TTC549 (cell line): ENCODE measurements around the gene RPL27A.

ENCODE experiments used
- FAIRE-seq: peaks from 2 replicates; lab custom pipeline; 2012; peaks lifted over from hg19 to GRCh38; lab: Jason Lieb, UNC

Gene RPL27A

GRCh38 chr11:8721609-8722500, 39.3 kb downstream of the RPL27A start:
- no peak for FAIRE-seq

GRCh38 chr11:8722809-8723208, 40.2 kb downstream of the RPL27A start:
- no peak for FAIRE-seq

- FAIRE-seq = no peak
Observed at GRCh38 chr11:8723711-8724110, 41.1 kb downstream of the RPL27A start.

- no peak for FAIRE-seq
Observed at GRCh38 chr11:8724682-8725081, 42.1 kb downstream of the RPL27A start.

- FAIRE-seq = no peak
Observed at GRCh38 chr11:8726395-8726794, 43.8 kb downstream of the RPL27A start.

GRCh38 chr11:8728563-8728962, 46.0 kb downstream of the RPL27A start:
- FAIRE-seq = no peak

- FAIRE-seq = no peak
Observed at GRCh38 chr11:8729067-8729466, 46.5 kb downstream of the RPL27A start.

- FAIRE-seq = no peak
Observed at GRCh38 chr11:8729837-8730696, 47.5 kb downstream of the RPL27A start.

- no peak for FAIRE-seq
Observed at GRCh38 chr11:8730697-8731020, 48.1 kb downstream of the RPL27A start.

- FAIRE-seq = no peak
Observed at GRCh38 chr11:8731647-8732323, 49.2 kb downstream of the RPL27A start.

GRCh38 chr11:8732324-8732670, 49.7 kb downstream of the RPL27A start:
- FAIRE-seq = no peak

GRCh38 chr11:8732748-8733241, 50.2 kb downstream of the RPL27A start:
- no peak for FAIRE-seq

GRCh38 chr11:8733852-8734251, 51.3 kb downstream of the RPL27A start:
- FAIRE-seq = no peak

GRCh38 chr11:8735094-8735493, 52.5 kb downstream of the RPL27A start:
- FAIRE-seq = no peak

- FAIRE-seq = no peak
Observed at GRCh38 chr11:8739309-8739793, 56.8 kb downstream of the RPL27A start.
